Neural progenitor cell (in vitro differentiated cells): ENCODE measurements around the gene USP35. TPM values are rescaled to one million over a fixed set of nuclear protein-coding genes. Genes with fewer than 3 reads are reported as not detected.

Source experiments
- DNase-seq: peaks from one replicate; pipeline ENCODE4 v3.0.0-alpha.2; 2016; ENCODE audit warnings: low spot score
- H2AFZ ChIP-seq: fragments of 200-600 bp; sonication (generic); replicated peaks from 2 replicates; pipeline ENCODE4 v1.6.1; 2016; ENCODE audit warnings: antibody characterized with exemption
- H3F3A ChIP-seq: fragments of 200-600 bp; sonication (generic); 2 replicates; pipeline ENCODE4 v1.6.1; 2016; ENCODE audit warnings: antibody characterized with exemption, low read depth
- H3K27ac ChIP-seq: fragments of 200-600 bp; sonication (generic); 2 replicates; pipeline ENCODE4 v1.5.1; 2016; ENCODE audit warnings: mild to moderate bottlenecking
- H3K27me3 ChIP-seq: fragments of 200-600 bp; sonication (generic); 2 replicates; pipeline ENCODE4 v1.6.1; 2016; ENCODE audit warnings: mild to moderate bottlenecking, moderate library complexity
- H3K36me3 ChIP-seq: fragments of 200-600 bp; sonication (generic); 2 replicates; pipeline ENCODE4 v1.5.1; 2016
- H3K4me1 ChIP-seq: fragments of 200-600 bp; sonication (generic); 2 replicates; pipeline ENCODE4 v1.6.1; 2016; ENCODE audit warnings: mixed run types
- H3K4me2 ChIP-seq: fragments of 200-600 bp; sonication (generic); 2 replicates; pipeline ENCODE4 v1.6.1; 2016
- H3K4me3 ChIP-seq: fragments of 200-600 bp; sonication (generic); 2 replicates; pipeline ENCODE4 v1.5.1; 2016
- H3K79me2 ChIP-seq: fragments of 200-600 bp; sonication (generic); 2 replicates; pipeline ENCODE4 v1.6.1; 2016; ENCODE audit warnings: low read depth
- H3K9ac ChIP-seq: fragments of 200-600 bp; sonication (generic); 2 replicates; pipeline ENCODE4 v1.6.1; 2016
- H3K9me3 ChIP-seq: fragments of 200-600 bp; sonication (generic); 2 replicates; pipeline ENCODE4 v1.5.1; 2016; ENCODE audit warnings: low read depth
- H4K20me1 ChIP-seq: fragments of 200-600 bp; sonication (generic); 2 replicates; pipeline ENCODE4 v1.6.1; 2016; ENCODE audit warnings: low read depth
- H3K27ac Mint-ChIP-seq: 3 replicates; pipeline ENCODE4 v1.8.0; 2021; ENCODE audit warnings: mixed read lengths
- H3K27me3 Mint-ChIP-seq: 2 replicates; pipeline ENCODE4 v1.8.0; 2022; ENCODE audit warnings: low read depth, mild to moderate bottlenecking, inconsistent platforms, moderate library complexity, mixed read lengths; ENCODE audit not compliant: insufficient read depth
- H3K36me3 Mint-ChIP-seq: 3 replicates; pipeline ENCODE4 v1.8.0; 2021; ENCODE audit warnings: mixed read lengths
- H3K4me1 Mint-ChIP-seq: 3 replicates; pipeline ENCODE4 v1.8.0; 2021; ENCODE audit warnings: mixed read lengths
- H3K4me3 Mint-ChIP-seq: 3 replicates; pipeline ENCODE4 v1.8.0; 2021; ENCODE audit warnings: mild to moderate bottlenecking, moderate library complexity, mixed read lengths
- H3K9me3 Mint-ChIP-seq: 3 replicates; pipeline ENCODE4 v1.8.0; 2020; ENCODE audit warnings: mixed read lengths
- CTCF ChIP-seq: fragments of 200-600 bp; sonication (generic); IDR thresholded peaks from 2 replicates; pipeline ENCODE4 v1.5.1; 2017; ENCODE audit warnings: antibody characterized with exemption, mild to moderate bottlenecking
- EZH2 ChIP-seq: fragments of 200-600 bp; sonication (generic); IDR thresholded peaks from 2 replicates; pipeline ENCODE4 v1.6.1; 2017; ENCODE audit warnings: antibody characterized with exemption, mild to moderate bottlenecking, moderate library complexity
- EZH2phosphoT487 ChIP-seq: fragments of 200-600 bp; sonication (generic); IDR thresholded peaks from 2 replicates; pipeline ENCODE4 v1.6.1; 2017; ENCODE audit warnings: antibody characterized with exemption
- total RNA-seq: library from RNA; depleted of rRNA; stranded (reverse); fragments of >200 nt; gene quantifications from 2 replicates; pipeline ENCODE4 v1.2.3, GENCODE V29; 2015; ENCODE audit warnings: low replicate concordance

Gene USP35
- total RNA-seq, 1 donor from 2014 or later: 4.2 TPM

- Mint-ChIP-seq H3K27ac (no peak overlapping the region), H3K27me3 (peaks cover 5% of the 10 kb centered on the region), H3K36me3 (peaks cover 15% of the 10 kb centered on the region), H3K4me1 (peaks cover 11% of the 10 kb centered on the region), H3K9me3 (no peaks in the 10 kb centered on the region), H3K4me3 (no peak overlapping the region)
- no peaks in the 10 kb centered on the region for H4K20me1 ChIP-seq
- H3K36me3 ChIP-seq: no peaks in the 10 kb centered on the region
- no peak overlapping the region for H2AFZ ChIP-seq
- H3K9me3 ChIP-seq: no peaks in the 10 kb centered on the region
- H3K4me3 ChIP-seq: no peak overlapping the region
- H3K9ac ChIP-seq: no peak overlapping the region
- no peak for DNase-seq
- no peak for TF ChIP-seq CTCF
- TF ChIP-seq EZH2: no peak
- no peak for TF ChIP-seq EZH2phosphoT487
- H3F3A ChIP-seq: no peaks in the 10 kb centered on the region
- H3K4me2 ChIP-seq: no peak overlapping the region
- no peaks in the 10 kb centered on the region for H3K27me3 ChIP-seq
- no peaks in the 10 kb centered on the region for H3K79me2 ChIP-seq
- H3K4me1 ChIP-seq: no peaks in the 10 kb centered on the region
- no peak overlapping the region for H3K27ac ChIP-seq
Measured at GRCh38 chr11:78199653-78200015, 10.9 kb downstream of the USP35 start.

GRCh38 chr11:78200061-78200460 lies 11.3 kb downstream of the USP35 start:
- H3K27me3 ChIP-seq: no peaks in the 10 kb centered on the region
- Mint-ChIP-seq H3K4me3 (no peak overlapping the region), H3K4me1 (peaks cover 7% of the 10 kb centered on the region), H3K27me3 (peaks cover 5% of the 10 kb centered on the region), H3K27ac (no peak overlapping the region), H3K36me3 (peaks cover 15% of the 10 kb centered on the region), H3K9me3 (no peaks in the 10 kb centered on the region)
- H2AFZ ChIP-seq: no peak overlapping the region
- TF ChIP-seq CTCF (no peak), EZH2 (no peak), EZH2phosphoT487 (no peak)
- H3K36me3 ChIP-seq: no peaks in the 10 kb centered on the region
- H3K4me2 ChIP-seq: no peak overlapping the region
- H4K20me1 ChIP-seq: no peaks in the 10 kb centered on the region
- no peaks in the 10 kb centered on the region for H3F3A ChIP-seq
- H3K9ac ChIP-seq: no peak overlapping the region
- no peaks in the 10 kb centered on the region for H3K79me2 ChIP-seq
- H3K4me1 ChIP-seq: no peaks in the 10 kb centered on the region
- H3K4me3 ChIP-seq: no peak overlapping the region
- H3K27ac ChIP-seq: no peak overlapping the region
- no peak for DNase-seq
- H3K9me3 ChIP-seq: no peaks in the 10 kb centered on the region

GRCh38 chr11:78200553-78200952 lies 11.8 kb downstream of the USP35 start:
- Mint-ChIP-seq H3K9me3 (no peaks in the 10 kb centered on the region), H3K4me1 (peaks cover 3% of the 10 kb centered on the region), H3K4me3 (no peak overlapping the region), H3K27me3 (peaks cover 5% of the 10 kb centered on the region), H3K36me3 (peaks cover 15% of the 10 kb centered on the region), H3K27ac (no peak overlapping the region)
- no peaks in the 10 kb centered on the region for H3K9me3 ChIP-seq
- no peak for DNase-seq
- H4K20me1 ChIP-seq: no peaks in the 10 kb centered on the region
- no peak overlapping the region for H3K9ac ChIP-seq
- H3K4me2 ChIP-seq: no peak overlapping the region
- no peak overlapping the region for H2AFZ ChIP-seq
- H3K27ac ChIP-seq: no peak overlapping the region
- no peaks in the 10 kb centered on the region for H3F3A ChIP-seq
- no peaks in the 10 kb centered on the region for H3K4me1 ChIP-seq
- no peak for TF ChIP-seq EZH2phosphoT487
- no peak for TF ChIP-seq EZH2
- no peak for TF ChIP-seq CTCF
- no peaks in the 10 kb centered on the region for H3K36me3 ChIP-seq
- H3K79me2 ChIP-seq: no peaks in the 10 kb centered on the region
- no peaks in the 10 kb centered on the region for H3K27me3 ChIP-seq
- H3K4me3 ChIP-seq: no peak overlapping the region
